ENCODE data around the gene MPG. TPM values are rescaled to one million over a fixed set of nuclear protein-coding genes. Genes with fewer than 3 reads are reported as not detected.
A peak's percentile ranks its signal among the peaks of the same experiment; 100 is the strongest.
"Not testable (repeated sequence)": the region's sequence is repeated elsewhere in the genome, so short reads cannot be mapped to it uniquely, and the experiment has no call there.

The MPG gene
- total RNA-seq, 2 donors from 2014 or later: 47.7 to 84.0 TPM

DNA sequence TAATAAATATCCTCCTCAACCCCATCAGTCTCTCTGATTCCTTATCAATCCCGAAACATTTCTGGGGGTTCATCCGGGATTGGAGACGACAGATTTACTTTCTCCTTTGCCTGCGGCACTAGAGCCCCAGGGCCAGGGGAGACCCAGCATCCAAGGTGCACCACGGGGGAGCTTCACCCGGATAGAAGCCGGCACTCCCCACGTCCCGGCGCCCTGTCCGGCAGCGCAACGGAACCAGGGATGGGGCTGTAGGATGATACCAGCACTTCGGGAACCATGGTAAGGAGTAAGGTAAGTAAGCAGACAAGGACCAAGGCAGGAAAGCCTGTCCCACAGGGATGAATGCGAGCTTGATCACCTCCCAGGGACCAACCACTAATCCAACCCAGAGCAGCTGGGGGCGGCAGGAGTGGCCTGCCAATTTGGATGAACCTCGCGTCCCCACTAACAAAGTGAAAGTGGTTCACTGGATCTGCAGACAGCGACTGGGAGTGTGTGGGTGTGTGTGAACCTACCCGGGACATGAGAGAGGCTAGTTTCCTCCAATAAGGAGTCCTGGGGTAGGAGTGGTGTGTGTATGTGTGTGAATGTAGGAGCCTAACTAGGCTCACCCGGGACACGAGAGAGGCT lies 36.5 kb upstream of the MPG start:
- no peak overlapping the region for H3K27ac ChIP-seq
- H3K36me3 ChIP-seq: no peaks in the 10 kb centered on the region
- H3K27me3 ChIP-seq: no peaks in the 10 kb centered on the region
- H3K9me3 ChIP-seq: no peaks in the 10 kb centered on the region
- H3K4me1 ChIP-seq: no peaks in the 10 kb centered on the region
- DNase-seq (ENCODE audit: low spot score): no peak
- peak overlapping the region in 1 of 2 donors; percentile 24 for H3K4me3 ChIP-seq
- TF ChIP-seq CTCF (IDR thresholded peaks at IDR 0.05): no peak

GRCh38 chr16:42069-42457 lies 36.0 kb upstream of the MPG start:
- no peak for DNase-seq (ENCODE audit: low spot score)
- Histone ChIP-seq H3K27ac (no peak overlapping the region), H3K4me1 (no peaks in the 10 kb centered on the region), H3K4me3 (peak overlapping the region in 1 of 2 donors; percentile 24), H3K9me3 (no peaks in the 10 kb centered on the region), H3K36me3 (no peaks in the 10 kb centered on the region), H3K27me3 (no peaks in the 10 kb centered on the region)
- no peak for TF ChIP-seq CTCF (IDR thresholded peaks at IDR 0.05)

- Histone ChIP-seq H3K27ac (no peak overlapping the region), H3K4me3 (no peak overlapping the region), H3K9me3 (no peaks in the 10 kb centered on the region)
Observed at GRCh38 chr16:42691-43090, 35.3 kb upstream of the MPG start.

GRCh38 chr16:43294-43693 lies 34.7 kb upstream of the MPG start:
- H3K9me3 ChIP-seq: no peaks in the 10 kb centered on the region
- no peak overlapping the region for H3K4me3 ChIP-seq
- no peak overlapping the region for H3K27ac ChIP-seq
- H3K27me3 ChIP-seq: no peaks in the 10 kb centered on the region
- H3K4me1 ChIP-seq: no peaks in the 10 kb centered on the region
- no peak for TF ChIP-seq CTCF (IDR thresholded peaks at IDR 0.05)
- DNase-seq (ENCODE audit: low spot score): no peak
- no peaks in the 10 kb centered on the region for H3K36me3 ChIP-seq

More at GRCh38 chr16:42691-43090, 35.3 kb upstream of the MPG start:
- TF ChIP-seq CTCF (IDR thresholded peaks at IDR 0.05): no peak
- no peak for DNase-seq (ENCODE audit: low spot score)
- Histone ChIP-seq H3K4me1 (no peaks in the 10 kb centered on the region), H3K36me3 (no peaks in the 10 kb centered on the region), H3K27me3 (no peaks in the 10 kb centered on the region)

GRCh38 chr16:44655-45054 lies 33.4 kb upstream of the MPG start:
- no peak for TF ChIP-seq CTCF (IDR thresholded peaks at IDR 0.05)
- Histone ChIP-seq H3K27me3 (no peaks in the 10 kb centered on the region), H3K36me3 (no peaks in the 10 kb centered on the region), H3K4me1 (no peaks in the 10 kb centered on the region), H3K27ac (no peak overlapping the region), H3K4me3 (no peak overlapping the region), H3K9me3 (no peaks in the 10 kb centered on the region)
- no peak for DNase-seq (ENCODE audit: low spot score)

- no peaks in the 10 kb centered on the region for H3K4me1 ChIP-seq
- H3K36me3 ChIP-seq: no peaks in the 10 kb centered on the region
- DNase-seq (ENCODE audit: low spot score): no peak
- no peak overlapping the region for H3K4me3 ChIP-seq
- no peak overlapping the region for H3K27ac ChIP-seq
- no peaks in the 10 kb centered on the region for H3K9me3 ChIP-seq
- H3K27me3 ChIP-seq: no peaks in the 10 kb centered on the region
- TF ChIP-seq CTCF (IDR thresholded peaks at IDR 0.05): no peak
Observed at GRCh38 chr16:45454-45853, 32.6 kb upstream of the MPG start.

GRCh38 chr16:46510-46909 lies 31.5 kb upstream of the MPG start:
- not testable (repeated sequence) for H3K27ac ChIP-seq; H3K4me1 ChIP-seq; H3K9me3 ChIP-seq; DNase-seq (ENCODE audit: low spot score); H3K4me3 ChIP-seq; H3K27me3 ChIP-seq; H3K36me3 ChIP-seq

All from right atrium auricular region (tissue), 2 donors.